A673 (cell line): Measurements from ENCODE around the gene ADARB2. TPM values are rescaled to one million over a fixed set of nuclear protein-coding genes. Genes with fewer than 3 reads are reported as not detected.

ENCODE experiments used
- BruUV-seq: library from RNA; stranded (reverse); fragments of 400-500 nt; replicated peaks from 2 replicates; lab custom pipeline; 2021; lab: Mats Ljungman, UMichigan
- CTCF ChIA-PET: fragments of 300-600 bp; sonication (Branson Sonifier 250); formaldehyde crosslinking; loops from one replicate; lab custom pipeline; 2022; ENCODE audit warnings: antibody characterized with exemption; lab: Charles Lee
- POLR2A ChIA-PET: fragments of 300-600 bp; sonication (Branson Sonifier 250); formaldehyde crosslinking; loops from one replicate; lab custom pipeline; 2022; ENCODE audit warnings: antibody characterized with exemption; ENCODE audit not compliant: low non-redundant PET; lab: Charles Lee
- DNase-seq: peaks from one replicate; pipeline ENCODE4 v3.0.0-alpha.2; 2015; ENCODE audit warnings: low spot score
- H3K27ac ChIP-seq: fragments of 200-600 bp; sonication (generic); 2 replicates; pipeline ENCODE4 v1.5.1; 2016; ENCODE audit warnings: mixed run types, low read depth, mild to moderate bottlenecking, mixed read lengths, antibody characterized with exemption, low read length; ENCODE audit not compliant: poor library complexity, severe bottlenecking
- H3K27me3 ChIP-seq: fragments of 200-600 bp; sonication (generic); replicated peaks from 2 replicates; pipeline ENCODE4 v1.6.1; 2017; ENCODE audit warnings: mixed run types, low read depth, mild to moderate bottlenecking, mixed read lengths, antibody characterized with exemption, low read length; ENCODE audit not compliant: insufficient read depth, poor library complexity
- H3K36me3 ChIP-seq: fragments of 200-600 bp; sonication (generic); 2 replicates; pipeline ENCODE4 v1.6.1; 2016; ENCODE audit warnings: mixed run types, mild to moderate bottlenecking, mixed read lengths, antibody characterized with exemption, low read length; ENCODE audit not compliant: insufficient read depth, poor library complexity, severe bottlenecking
- H3K4me1 ChIP-seq: fragments of 200-600 bp; sonication (generic); 2 replicates; pipeline ENCODE4 v1.6.1; 2017; ENCODE audit warnings: mixed run types, mild to moderate bottlenecking, mixed read lengths, antibody characterized with exemption, low read length; ENCODE audit not compliant: insufficient read depth, poor library complexity, severe bottlenecking
- H3K4me3 ChIP-seq: fragments of 200-600 bp; sonication (generic); 2 replicates; pipeline ENCODE4 v1.5.1; 2016; ENCODE audit warnings: low read depth, mixed run types, mild to moderate bottlenecking, mixed read lengths, low read length; ENCODE audit not compliant: poor library complexity, severe bottlenecking
- H3K9me3 ChIP-seq: fragments of 200-600 bp; sonication (generic); 2 replicates; pipeline ENCODE4 v1.6.1; 2016; ENCODE audit warnings: mixed run types, low read depth, mild to moderate bottlenecking, mixed read lengths, antibody characterized with exemption, low read length; ENCODE audit not compliant: poor library complexity, severe bottlenecking
- CTCF ChIP-seq: fragments of 300-800, 200-600 bp; sonication (generic); conservative IDR thresholded peaks from 2 replicates; pipeline ENCODE4 v1.5.1; 2017; ENCODE audit warnings: low read depth, mild to moderate bottlenecking, antibody characterized with exemption, low read length, moderate library complexity, mixed read lengths
- EZH2 ChIP-seq: fragments of 200-600 bp; sonication (generic); IDR thresholded peaks from 2 replicates; pipeline ENCODE4 v1.6.1; 2017; ENCODE audit warnings: borderline replicate concordance, low read depth, mild to moderate bottlenecking, mixed read lengths, antibody characterized with exemption, low read length; ENCODE audit not compliant: poor library complexity, severe bottlenecking
- intact Hi-C: fragments of 100-400 bp; cut with micrococcal nuclease; formaldehyde crosslinking; loops from one replicate; pipeline ENCODE4 v1.10.0; 2022; ENCODE audit not compliant: unreplicated experiment
- total RNA-seq: library from RNA; stranded (reverse); gene quantifications from 2 replicates; pipeline ENCODE4 v1.2.3, GENCODE V29; 2021

The ADARB2 gene
- total RNA-seq, 1 experiment from 2014 or later: not detected

- Histone ChIP-seq H3K9me3 (no peaks in the 10 kb centered on the region), H3K27ac (no peak overlapping the region), H3K4me3 (no peak overlapping the region), H3K27me3 (peaks cover 68% of the 10 kb centered on the region), H3K4me1 (no peaks in the 10 kb centered on the region), H3K36me3 (no peaks in the 10 kb centered on the region)
- ChIA-PET POLR2A (no interaction called here), CTCF (interaction anchor here (0.6 kb wide), 1 partner anchor 1010 kb away, joined by 3 read pairs; no protein-coding TSS in a partner anchor)
- no peak for DNase-seq
- intact Hi-C loops: no loop called here
- BruUV-seq: no TSS peak
- TF ChIP-seq EZH2 (no peak), CTCF (no peak)
Observed at GRCh38 chr10:1600861-1601260, 136.5 kb downstream of the ADARB2 start.

DNA sequence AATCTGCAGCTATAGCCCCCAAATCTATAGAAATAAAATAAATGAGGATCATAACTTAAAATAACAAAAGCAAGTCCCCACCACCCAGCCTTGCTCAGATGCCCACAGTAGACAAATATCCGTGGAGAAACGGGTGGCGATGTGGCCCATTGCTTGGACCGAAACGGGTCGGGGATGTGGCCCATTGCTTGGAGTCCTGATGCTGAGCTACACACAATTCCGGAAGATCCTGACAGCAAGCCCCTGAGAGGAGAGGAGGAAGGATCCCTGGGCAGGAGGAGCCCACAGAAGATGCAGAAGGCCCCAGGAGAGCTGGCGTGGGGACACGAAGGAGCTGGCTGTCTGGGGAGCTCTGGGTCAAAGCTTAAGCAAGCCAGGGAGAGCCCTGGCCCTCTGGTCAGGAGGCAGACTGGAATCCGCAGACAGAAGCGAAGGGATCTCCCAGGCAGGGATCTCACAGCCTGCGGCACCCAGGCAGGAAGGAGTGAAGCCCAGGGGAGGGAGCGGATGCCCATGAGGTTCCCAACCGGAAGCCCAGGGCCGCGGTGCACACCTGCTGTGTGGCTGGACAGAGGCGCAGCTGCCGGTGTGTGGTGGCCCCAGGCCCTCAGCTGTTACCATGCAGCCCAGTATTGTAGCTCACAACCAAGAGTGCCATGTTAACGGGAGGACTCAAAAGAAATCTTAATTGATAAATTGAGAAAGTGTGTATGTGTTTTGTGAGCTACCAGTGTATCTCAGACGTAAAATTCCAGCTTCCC, 138.8 kb downstream of the ADARB2 start:
- Histone ChIP-seq H3K4me3 (no peak overlapping the region), H3K4me1 (no peaks in the 10 kb centered on the region), H3K27me3 (peaks cover 69% of the 10 kb centered on the region), H3K9me3 (no peaks in the 10 kb centered on the region), H3K27ac (no peak overlapping the region), H3K36me3 (no peaks in the 10 kb centered on the region)
- DNase-seq: no peak
- ChIA-PET CTCF (no interaction called here), POLR2A (no interaction called here)
- TF ChIP-seq CTCF (no peak), EZH2 (no peak)
- intact Hi-C loops: no loop called here
- no TSS peak for BruUV-seq

DNA sequence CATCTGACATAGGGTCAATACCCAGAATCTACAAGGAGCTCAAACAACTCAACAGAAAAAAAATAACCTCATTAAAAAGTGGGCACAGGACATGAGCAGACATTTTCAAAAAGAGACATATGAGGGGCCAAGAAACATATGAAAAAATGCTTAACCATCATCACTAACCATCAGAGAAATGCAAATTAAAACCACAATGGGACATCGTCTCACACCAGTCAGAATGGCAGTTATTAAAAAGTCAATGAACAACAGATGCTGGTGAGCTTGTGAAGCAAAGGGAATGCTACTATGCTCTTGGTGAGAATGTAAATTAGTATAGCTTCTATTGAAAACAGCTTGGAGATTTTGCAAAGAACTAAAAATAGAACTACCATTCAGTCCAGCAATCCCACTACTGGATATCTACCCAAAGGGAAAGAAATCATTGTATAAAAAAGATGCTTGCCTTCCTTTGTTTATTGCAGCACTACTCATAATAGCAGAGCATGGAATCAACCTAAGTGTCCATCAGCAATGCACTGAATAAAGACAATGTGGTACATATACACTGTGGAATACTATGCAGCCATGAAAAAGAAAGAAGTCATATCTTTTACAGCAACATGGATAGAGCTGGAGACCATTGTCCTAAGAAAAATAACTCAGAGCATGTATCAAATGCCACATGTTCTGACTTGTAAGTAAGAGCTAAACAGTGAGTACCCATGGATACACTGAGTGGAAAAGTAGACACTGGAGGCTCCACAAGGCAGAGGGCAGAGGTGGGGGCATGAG, 139.8 kb downstream of the ADARB2 start:
- Histone ChIP-seq H3K9me3 (no peaks in the 10 kb centered on the region), H3K4me1 (no peaks in the 10 kb centered on the region), H3K27me3 (peaks cover 74% of the 10 kb centered on the region), H3K4me3 (no peak overlapping the region), H3K27ac (no peak overlapping the region), H3K36me3 (no peaks in the 10 kb centered on the region)
- no peak for DNase-seq
- ChIA-PET CTCF (no interaction called here), POLR2A (no interaction called here)
- intact Hi-C loops: no loop called here
- TF ChIP-seq EZH2: no peak
- no peak for TF ChIP-seq CTCF
- no TSS peak for BruUV-seq
